DMS79 (cell line): ENCODE results near the gene S1PR3.

Experiments
- DNase-seq: peaks from one replicate; lab custom pipeline; 2025; lab: John Stamatoyannopoulos, UW

Gene S1PR3

GRCh38 chr9:88969646-88970373 lies 21.5 kb upstream of the S1PR3 start:
- no peak for DNase-seq

- no peak for DNase-seq
These were observed 19.9 kb upstream of the S1PR3 start for GRCh38 chr9:88971131-88971960.

- DNase-seq = no peak
These were observed 18.9 kb upstream of the S1PR3 start for GRCh38 chr9:88972401-88972800.

- no peak for DNase-seq
These were observed 17.8 kb upstream of the S1PR3 start for GRCh38 chr9:88973281-88974045.

DNA sequence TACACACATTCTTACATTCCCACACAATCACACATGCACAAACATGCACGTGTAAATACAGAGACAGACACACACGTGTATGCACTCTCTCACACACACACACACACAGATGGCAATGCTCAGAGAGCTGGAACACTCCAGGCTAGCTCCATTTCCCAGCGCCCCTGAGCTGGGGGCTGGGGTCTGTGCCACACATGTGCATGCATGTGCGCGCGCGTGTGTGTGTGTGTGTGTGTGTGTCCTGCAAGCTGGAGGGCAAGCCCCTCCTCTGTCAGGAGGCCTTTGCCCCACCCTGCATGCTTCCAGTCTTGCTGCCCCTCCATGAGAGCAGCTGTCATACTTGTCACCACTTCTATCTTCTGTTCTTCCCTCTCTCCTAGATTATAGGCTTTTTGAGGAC lies 16.6 kb upstream of the S1PR3 start:
- DNase-seq = no peak

DNA sequence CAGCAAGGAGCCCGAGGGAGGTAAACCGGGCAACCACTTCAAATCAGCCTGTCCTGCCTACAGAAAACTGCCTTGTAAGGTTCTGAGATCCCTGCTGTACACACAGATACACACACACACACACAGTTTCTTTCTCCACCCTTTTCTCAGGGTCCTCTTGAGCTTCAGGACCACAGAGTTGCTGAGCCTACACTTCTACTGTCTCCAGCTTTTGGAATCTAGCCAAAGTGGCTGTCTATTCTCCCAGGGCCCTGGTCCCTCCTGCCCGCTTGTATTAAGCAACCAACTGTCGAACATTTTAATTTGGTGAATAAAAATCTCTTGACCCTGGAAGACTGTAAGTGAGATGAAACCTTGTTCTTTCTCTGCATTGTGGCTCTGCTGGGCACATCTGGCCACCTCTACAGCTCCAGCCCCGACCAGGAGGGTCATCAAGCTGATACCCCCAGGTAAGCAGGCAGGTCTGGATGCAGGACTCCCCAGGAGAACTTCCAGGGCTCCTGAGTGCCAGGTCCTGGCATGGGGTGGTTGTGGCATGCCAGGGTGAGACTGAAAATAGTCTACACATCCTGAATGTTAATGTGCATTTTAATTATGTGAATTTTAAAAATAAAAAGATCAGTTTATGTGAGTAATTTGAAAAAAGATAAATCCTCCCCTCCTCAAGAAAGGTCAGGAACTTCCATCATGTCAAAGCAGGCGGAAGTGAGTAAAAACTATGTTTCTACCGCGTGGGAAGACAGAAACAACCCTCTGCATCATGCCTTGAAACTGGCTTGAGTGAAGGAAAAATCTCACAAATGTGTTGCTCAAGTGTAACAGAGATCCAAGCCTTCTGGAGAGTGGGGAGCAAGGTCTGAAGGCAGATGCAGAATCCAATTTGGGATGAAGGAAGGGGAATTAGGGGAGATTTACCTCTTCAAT lies 15.0 kb upstream of the S1PR3 start:
- no peak for DNase-seq

DNA sequence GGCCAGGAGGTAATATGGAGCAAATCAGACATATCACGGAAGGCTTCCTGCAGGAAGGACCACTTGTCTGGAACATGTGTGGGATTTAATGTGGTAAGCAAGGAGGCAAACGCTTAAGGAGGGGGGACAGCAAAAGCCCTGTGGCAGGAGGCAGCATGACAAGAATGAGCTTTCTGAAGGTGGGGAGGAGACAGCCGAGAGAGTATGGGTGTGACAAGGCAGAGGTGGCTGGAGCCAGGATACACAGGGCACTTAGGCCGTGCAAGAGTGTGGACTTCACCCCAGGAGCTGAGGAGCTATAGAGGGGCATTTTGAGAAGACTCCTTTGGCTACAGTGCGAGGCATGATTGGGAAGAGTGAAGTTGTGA lies 14.4 kb upstream of the S1PR3 start:
- DNase-seq = no peak

GRCh38 chr9:88978034-88978433 lies 13.2 kb upstream of the S1PR3 start:
- no peak for DNase-seq

- no peak for DNase-seq
These were observed 12.2 kb upstream of the S1PR3 start for GRCh38 chr9:88979021-88979420.

DNA sequence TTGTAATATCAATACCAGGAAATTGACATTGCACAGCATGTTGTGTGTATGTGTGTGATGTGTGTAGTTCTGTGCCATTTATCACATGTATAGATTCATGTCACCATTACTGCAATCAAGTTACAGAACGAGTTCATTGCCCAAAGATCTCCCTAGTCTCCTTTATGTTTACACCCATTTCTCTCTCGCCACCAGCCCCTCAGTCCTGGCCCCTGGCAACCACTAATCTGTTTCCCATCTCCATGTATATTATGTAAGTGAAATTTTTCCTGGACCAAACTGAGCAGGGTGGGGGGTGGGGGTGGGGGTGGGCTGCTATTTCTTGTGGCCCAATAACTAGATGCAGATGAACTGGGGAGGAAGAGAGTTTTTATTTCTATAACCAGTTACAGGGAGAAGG lies 11.5 kb upstream of the S1PR3 start:
- no peak for DNase-seq

DNA sequence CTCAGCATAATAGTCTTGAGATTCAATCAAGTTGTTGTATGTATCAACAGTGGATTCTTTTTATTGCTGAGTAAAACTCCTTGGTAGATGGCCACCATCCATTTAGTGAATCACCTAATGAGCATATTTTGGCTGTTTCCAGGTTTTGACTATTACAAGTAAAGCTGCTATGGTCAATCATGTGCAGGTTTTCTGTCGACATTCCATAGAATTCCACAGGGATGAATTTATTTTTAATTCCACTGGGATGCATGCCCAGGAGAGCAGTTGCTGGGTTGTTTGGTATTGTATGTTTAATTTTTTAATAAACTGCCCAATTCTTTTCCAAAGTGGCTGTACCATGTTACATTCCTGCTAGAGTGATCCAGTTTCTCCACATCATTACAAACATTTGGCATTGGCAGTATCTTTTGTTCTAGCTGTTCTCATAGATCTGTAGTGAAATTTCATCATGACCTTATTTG lies 10.5 kb upstream of the S1PR3 start:
- DNase-seq = no peak

GRCh38 chr9:88983865-88984542 lies 7.3 kb upstream of the S1PR3 start:
- no peak for DNase-seq

DNA sequence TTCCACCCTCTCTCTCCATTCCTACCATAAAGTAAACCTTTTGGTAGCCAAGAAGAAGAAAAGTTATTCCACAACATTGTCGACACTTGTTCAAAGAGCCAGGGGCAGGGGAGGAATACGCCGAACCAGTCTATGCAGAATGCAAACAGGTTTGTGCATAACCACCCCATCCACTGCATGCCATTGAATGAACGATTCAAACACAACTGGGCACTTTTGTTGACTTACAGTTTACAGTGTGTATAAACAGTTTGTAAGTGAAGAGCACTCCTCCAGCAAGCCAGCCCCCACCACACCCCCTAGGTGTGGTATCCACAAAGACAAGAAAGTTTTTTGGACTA lies 6.8 kb upstream of the S1PR3 start:
- no peak for DNase-seq

DNA sequence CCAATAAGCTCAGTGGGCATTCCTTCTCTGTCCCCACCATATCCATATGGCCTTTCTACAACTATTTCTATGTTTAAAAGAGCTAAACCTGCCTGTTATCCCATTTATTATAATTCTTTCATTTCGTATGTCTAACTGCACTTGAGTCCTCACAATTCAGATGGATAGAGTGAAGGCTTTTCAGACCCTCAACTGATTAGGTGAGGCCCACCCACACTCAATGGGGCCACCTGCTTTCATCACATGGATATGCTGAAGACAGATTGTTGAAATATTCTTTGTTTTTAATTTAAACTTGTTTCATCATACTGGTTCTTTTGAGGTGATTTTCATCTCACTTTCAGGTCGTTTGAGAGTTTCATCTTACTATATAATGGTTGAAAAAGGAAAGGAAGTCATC lies 5.7 kb upstream of the S1PR3 start:
- DNase-seq = no peak

DNA sequence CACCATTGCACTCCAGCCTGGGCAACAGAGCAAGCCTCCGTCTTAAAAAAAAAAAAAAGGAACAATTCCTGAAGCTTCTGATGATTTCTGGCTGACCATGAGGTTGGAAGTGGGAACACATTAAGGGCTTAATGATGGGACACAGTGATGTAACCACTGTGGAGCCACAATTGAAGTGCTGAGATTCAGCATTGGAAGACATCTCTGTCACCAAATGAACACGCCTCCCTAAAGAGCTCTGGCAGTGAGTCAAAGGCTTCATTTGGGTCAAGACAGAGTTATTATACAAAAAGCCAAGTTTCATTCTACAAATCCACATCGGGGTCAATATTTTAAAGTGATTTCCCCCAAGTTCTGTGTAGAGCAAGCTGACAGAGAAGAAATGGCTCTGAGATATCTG lies 4.5 kb upstream of the S1PR3 start:
- no peak for DNase-seq

DNA sequence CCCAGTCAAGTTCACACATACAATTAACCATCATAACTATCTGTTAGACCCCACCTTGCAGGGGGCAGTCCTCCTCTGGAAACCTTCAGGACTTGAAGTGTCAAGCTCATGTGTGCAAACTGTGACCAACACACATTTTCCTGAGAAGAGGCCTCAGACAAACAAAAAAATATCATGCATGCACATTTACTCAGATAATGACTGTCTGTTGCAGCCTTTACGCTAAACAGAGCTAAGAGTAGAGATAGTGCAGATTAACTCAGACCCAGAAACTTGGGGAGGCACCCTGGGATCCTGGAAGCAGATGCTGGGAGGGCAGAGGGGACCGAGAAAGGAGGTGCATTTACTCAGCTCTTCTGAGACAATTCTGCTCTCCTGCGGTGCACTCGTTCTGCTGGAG lies 3.6 kb upstream of the S1PR3 start:
- DNase-seq = no peak

DNA sequence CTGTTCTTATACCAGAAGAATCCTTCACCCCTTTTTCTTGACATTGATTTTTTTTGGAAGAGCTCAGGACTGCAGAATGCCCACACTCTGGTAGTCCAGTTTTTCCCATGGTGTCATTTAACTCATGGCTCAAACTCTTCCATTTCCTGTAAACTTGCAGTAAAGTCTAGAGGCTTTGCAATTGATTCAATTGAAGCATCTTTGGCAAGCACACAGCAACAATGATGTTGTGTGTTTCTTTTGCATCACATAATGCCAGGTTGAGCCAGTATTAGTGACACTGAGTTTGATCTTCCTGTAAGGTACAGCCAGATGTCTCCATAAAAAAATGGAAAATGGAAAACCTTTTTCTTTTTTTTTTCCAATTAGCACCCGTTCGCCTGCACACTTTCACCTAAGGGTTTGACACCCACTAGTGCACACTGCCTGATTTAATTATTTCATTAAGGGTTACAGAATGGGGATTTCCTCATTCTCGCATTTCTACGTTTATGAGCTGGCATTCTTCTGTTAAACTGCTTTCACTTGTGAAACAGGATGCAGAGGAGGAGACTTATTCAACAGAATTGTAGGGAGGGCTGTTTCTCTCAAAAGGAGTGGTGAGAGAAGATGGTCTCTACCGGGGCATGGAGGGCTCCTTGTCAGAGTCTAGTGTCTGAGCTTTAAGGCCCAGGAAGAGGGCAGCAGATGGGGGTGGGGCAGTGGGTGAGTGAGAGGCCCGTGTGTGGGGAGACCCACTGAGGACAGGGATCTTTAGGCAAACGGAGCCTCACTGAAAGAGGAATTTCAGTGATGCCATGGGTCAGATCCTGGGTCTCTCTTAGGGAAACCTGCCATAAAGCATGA lies 2.2 kb upstream of the S1PR3 start:
- DNase-seq = no peak

DNA sequence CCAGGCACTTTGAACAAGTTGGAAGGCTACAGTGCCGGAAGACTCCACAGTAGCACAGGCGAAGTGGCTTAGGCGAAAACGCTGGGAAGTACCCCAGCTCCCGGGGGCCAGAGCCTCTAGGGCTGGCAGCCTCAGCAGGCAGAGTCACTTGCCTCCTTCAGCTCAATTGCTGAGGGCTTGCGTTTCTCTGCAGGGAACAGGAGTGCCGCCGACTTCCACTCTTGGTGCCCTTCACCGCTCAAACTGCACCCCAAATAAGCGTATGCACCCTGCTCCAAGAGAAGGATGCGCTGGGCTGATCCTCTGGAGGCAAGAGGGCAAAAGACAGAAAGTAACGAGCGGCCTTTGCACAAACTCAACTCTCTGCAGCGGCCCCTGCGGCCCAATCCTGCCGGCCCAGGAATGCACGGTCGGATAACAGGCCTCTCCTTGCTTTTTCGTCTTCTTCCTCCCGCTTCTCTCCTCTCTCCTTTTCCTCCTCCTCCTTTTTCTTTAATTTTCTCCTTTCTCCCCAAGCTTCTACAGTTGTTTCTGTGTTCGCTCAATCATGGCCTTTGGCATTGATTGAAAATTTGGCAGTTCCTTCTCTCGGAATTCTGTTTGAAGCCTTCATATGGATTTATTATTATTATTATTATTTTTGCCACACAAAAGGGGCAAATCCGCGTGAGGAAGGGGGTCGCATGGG lies 1.1 kb upstream of the S1PR3 start:
- DNase-seq = no peak

DNA sequence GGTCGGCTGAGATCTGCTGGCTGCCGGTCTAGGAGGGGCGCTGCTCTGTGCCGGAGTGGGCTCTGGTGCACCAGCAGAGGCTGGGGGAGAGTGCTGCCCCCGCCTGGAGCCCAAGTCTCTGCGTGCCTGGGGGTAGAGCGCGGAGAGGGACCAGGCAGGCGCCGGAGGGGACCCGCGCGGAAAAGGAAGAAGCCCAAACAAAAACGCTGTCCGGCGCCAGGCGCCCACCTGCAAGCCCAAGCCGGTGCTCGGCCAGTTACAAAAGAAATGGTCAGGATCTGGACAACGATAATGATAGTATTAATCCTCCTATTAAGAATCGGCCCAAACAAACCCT lies 571 bp upstream of the S1PR3 start:
- no peak for DNase-seq

- no peak for DNase-seq
These were observed 1.3 kb downstream of the S1PR3 start for GRCh38 chr9:88992556-88992955.
